SK-N-SH (cell line): Measurements from ENCODE around the gene KASH5.

Experiments used
- CTCF ChIP-seq: fragments of 200-600 bp; sonication (generic); IDR thresholded peaks from 2 replicates; pipeline ENCODE4 v1.6.1; 2017; ENCODE audit warnings: antibody characterized with exemption, mild to moderate bottlenecking, moderate library complexity
- GATA2 ChIP-seq: sonication (generic); formaldehyde crosslinking; IDR thresholded peaks from 2 replicates; pipeline ENCODE4 v1.5.0; 2020; ENCODE audit warnings: mild to moderate bottlenecking, missing genetic modification reagents
- MXI1 ChIP-seq: IDR thresholded peaks from 2 replicates; pipeline ENCODE4 v1.6.1; 2012; ENCODE audit warnings: mild to moderate bottlenecking, low read depth, low read length, improper control_type of control experiment
- REST ChIP-seq: IDR thresholded peaks from 2 replicates; pipeline ENCODE4 v1.6.1; 2012; ENCODE audit warnings: mild to moderate bottlenecking, low read depth, low read length, moderate library complexity
- RFX5 ChIP-seq: IDR thresholded peaks from 2 replicates; pipeline ENCODE4 v1.6.1; 2012; ENCODE audit warnings: mild to moderate bottlenecking, improper control_type of control experiment, low read length
- SIN3A ChIP-seq: IDR thresholded peaks from 2 replicates; pipeline ENCODE4 v1.6.1; 2012; ENCODE audit warnings: low read depth, mild to moderate bottlenecking, low read length, moderate library complexity, borderline replicate concordance

GRCh38 chr19:49343123-49343522 is 44.9 kb upstream of the KASH5 start:
- TF ChIP-seq MXI1 (no peak), CTCF (no peak), SIN3A (no peak), GATA2 (CRISPR knock-in tag) (no peak), REST (no peak), RFX5 (no peak)
